Right cardiac atrium (tissue), 5 donors: ENCODE measurements around the gene MPV17L2. TPM values are rescaled to one million over a fixed set of nuclear protein-coding genes. Genes with fewer than 3 reads are reported as not detected.

Experiments used
- ATAC-seq, 2 donors: fragments of 200-7000 bp; cut with Tn5 transposase; one replicate each; pipeline versions ENCODE4 v1.8.0 to v1.9.1; 2020; ENCODE audit warnings: moderate library complexity in 2 of 2, mild to moderate bottlenecking in 1 of 2
- DNase-seq, 3 donors: peaks; one replicate each; pipeline ENCODE4 v3.0.0-alpha.2; 2020
- H3K27ac ChIP-seq: one replicate; pipeline ENCODE4 v1.5.1; 2013; ENCODE audit warnings: mild to moderate bottlenecking, low read length, control low read depth, moderate library complexity
- H3K27me3 ChIP-seq: one replicate; pipeline ENCODE4 v1.6.1; 2013; ENCODE audit not compliant: control insufficient read depth, insufficient read depth
- H3K4me1 ChIP-seq: one replicate; pipeline ENCODE4 v1.6.1; 2013; ENCODE audit warnings: low read length; ENCODE audit not compliant: control insufficient read depth, insufficient read depth
- H3K4me3 ChIP-seq: one replicate; pipeline ENCODE4 v1.5.1; 2013; ENCODE audit warnings: low read length, control low read depth
- H3K9me3 ChIP-seq: one replicate; pipeline ENCODE4 v1.6.1; 2013; ENCODE audit warnings: low read length; ENCODE audit not compliant: control insufficient read depth
- WGBS: extraction: QIAGEN DNeasy Blood & Tissue Kit; methylation state at CpG from one replicate; pipeline ENCODE4 v1.1.7; 2013; 5-methylcytosine and 5-hydroxymethylcytosine counted together
- intact Hi-C, 4 donors: fragments of 100-400 bp; cut with DNase I; formaldehyde crosslinking; loops; one replicate each; pipeline versions ENCODE4 v1.11.0 to v1.14.0; 2022 to 2023
- polyA plus RNA-seq: library from polyadenylated mRNA; stranded (reverse); fragments of 200-250 nt; gene quantifications from one replicate; pipeline ENCODE4 v1.2.3, GENCODE V29; 2013
- total RNA-seq, 4 donors: library from RNA; stranded (reverse); fragmentation: NEBNext Ultra II Directional; extraction: Animal tissue kit (Norgen Biotek cat#: 25700); gene quantifications; one replicate each; pipeline ENCODE4 v1.2.1, GENCODE V29; 2021
- donor health status: healthy with polysubstance abuse.
- donor health status: DM: no; HTN: yes; CAD: no.
- donor health status: DM: no; HTN: no; CAD: no.
- donor health status: DM: no; HTN: yes; CAD: no; lungs with severe emphysema.
- donor health status: DM: yes; HTN: yes; CAD: no.

Gene MPV17L2
- total and polyA plus RNA-seq, 5 donors = 8.0 to 19.5 (median 11.4) TPM

- Histone ChIP-seq H3K9me3 (no peaks in the 10 kb centered on the region), H3K4me3 (no peak overlapping the region), H3K27me3 (no peaks in the 10 kb centered on the region), H3K4me1 (no peaks in the 10 kb centered on the region), H3K27ac (no peak overlapping the region)
- intact Hi-C loops = loop anchor here in 1 of 4 donors (10.0 kb wide), 1 partner anchor 188 kb away; no protein-coding TSS in a partner anchor
- no peak for DNase-seq
- WGBS = 94% methylated on average over 8 of the region's 8 CpGs
- no peak for ATAC-seq
These were observed 23.8 kb downstream of the MPV17L2 start for GRCh38 chr19:18216789-18217188.

GRCh38 chr19:18218159-18218558 is 25.1 kb downstream of the MPV17L2 start:
- H3K9me3 ChIP-seq = no peaks in the 10 kb centered on the region
- DNase-seq (no peak), ATAC-seq (peak in 1 of 2 donors; percentile 15)
- WGBS = 84% methylated on average over 17 of the region's 17 CpGs
- no peaks in the 10 kb centered on the region for H3K4me1 ChIP-seq
- H3K27ac ChIP-seq = no peak overlapping the region
- intact Hi-C loops = loop anchor here in 1 of 4 donors (10.0 kb wide), 1 partner anchor 187 kb away; no protein-coding TSS in a partner anchor
- H3K4me3 ChIP-seq = no peak overlapping the region
- H3K27me3 ChIP-seq = no peaks in the 10 kb centered on the region

GRCh38 chr19:18218600-18218999 is 25.6 kb downstream of the MPV17L2 start:
- Histone ChIP-seq H3K4me3 (no peak overlapping the region), H3K4me1 (no peaks in the 10 kb centered on the region), H3K27me3 (no peaks in the 10 kb centered on the region), H3K27ac (no peak overlapping the region), H3K9me3 (no peaks in the 10 kb centered on the region)
- WGBS = 92% methylated on average over 3 of the region's 3 CpGs
- DNase-seq (no peak), ATAC-seq (no peak)
- intact Hi-C loops = loop anchor here in 1 of 4 donors (10.0 kb wide), 1 partner anchor 186 kb away; no protein-coding TSS in a partner anchor

GRCh38 chr19:18219911-18220631 is 27.1 kb downstream of the MPV17L2 start:
- Histone ChIP-seq H3K4me3 (no peak overlapping the region), H3K4me1 (peaks cover 3% of the 10 kb centered on the region), H3K9me3 (no peaks in the 10 kb centered on the region), H3K27ac (no peak overlapping the region), H3K27me3 (no peaks in the 10 kb centered on the region)
- no peak for ATAC-seq
- intact Hi-C loops = loop anchor here in 1 of 4 donors (10.0 kb wide), 1 partner anchor 185 kb away; no protein-coding TSS in a partner anchor
- DNase-seq = peak in 1 of 3 donors; percentile 34
- 65% methylated on average over 28 of the region's 28 CpGs for WGBS

- no peaks in the 10 kb centered on the region for H3K9me3 ChIP-seq
- no peaks in the 10 kb centered on the region for H3K27me3 ChIP-seq
- no peak for ATAC-seq
- intact Hi-C loops = no loop called here
- H3K4me1 ChIP-seq = peaks cover 5% of the 10 kb centered on the region
- no peak overlapping the region for H3K4me3 ChIP-seq
- DNase-seq = peak in 1 of 3 donors; percentile 29
- 10% methylated on average over 33 of the region's 33 CpGs for WGBS
- no peak overlapping the region for H3K27ac ChIP-seq
These were observed 27.7 kb downstream of the MPV17L2 start for GRCh38 chr19:18220632-18221275.

GRCh38 chr19:18221815-18222725 is 29.1 kb downstream of the MPV17L2 start:
- ATAC-seq = no peak
- intact Hi-C loops = no loop called here
- H3K4me3 ChIP-seq = no peak overlapping the region
- WGBS = 85% methylated on average over 25 of the region's 25 CpGs
- H3K27ac ChIP-seq = no peak overlapping the region
- no peak for DNase-seq
- H3K4me1 ChIP-seq = peaks cover 5% of the 10 kb centered on the region
- H3K9me3 ChIP-seq = no peaks in the 10 kb centered on the region
- H3K27me3 ChIP-seq = no peaks in the 10 kb centered on the region

- Histone ChIP-seq H3K4me1 (peaks cover 5% of the 10 kb centered on the region), H3K27ac (peak overlapping the region; percentile 14), H3K9me3 (no peaks in the 10 kb centered on the region), H3K27me3 (no peaks in the 10 kb centered on the region), H3K4me3 (peak overlapping the region; percentile 7)
- WGBS = 5% methylated on average over 39 of the region's 39 CpGs
- intact Hi-C loops = no loop called here
- ATAC-seq = peak; percentile 14 to 63
- peak; percentile 59 to 84 (median 81) for DNase-seq
These were observed 31.0 kb downstream of the MPV17L2 start for GRCh38 chr19:18223860-18224524.

- 2% methylated on average over 81 of the region's 81 CpGs for WGBS
- DNase-seq = peak; percentile 99 to 100 (median 100)
- no peaks in the 10 kb centered on the region for H3K9me3 ChIP-seq
- ATAC-seq = peak; percentile 97 to 99
- no peaks in the 10 kb centered on the region for H3K27me3 ChIP-seq
- peak overlapping the region; percentile 10 for H3K27ac ChIP-seq
- intact Hi-C loops = no loop called here
- peak overlapping the region; percentile 29 for H3K4me3 ChIP-seq
- H3K4me1 ChIP-seq = peaks cover 5% of the 10 kb centered on the region
These were observed 31.7 kb downstream of the MPV17L2 start for GRCh38 chr19:18224525-18225354.

- no peak for DNase-seq
- 19% methylated on average over 16 of the region's 16 CpGs for WGBS
- Histone ChIP-seq H3K9me3 (no peaks in the 10 kb centered on the region), H3K27me3 (no peaks in the 10 kb centered on the region), H3K27ac (peak overlapping the region; percentile 10), H3K4me3 (peak overlapping the region; percentile 29), H3K4me1 (peaks cover 5% of the 10 kb centered on the region)
- no peak for ATAC-seq
- intact Hi-C loops = no loop called here
These were observed 32.3 kb downstream of the MPV17L2 start for GRCh38 chr19:18225355-18225701.
